ENCODE results near the gene SLC8A1. TPM values are rescaled to one million over a fixed set of nuclear protein-coding genes. Genes with fewer than 3 reads are reported as not detected.

SLC8A1 gene
- polyA plus RNA-seq, 3 donors, result 16.9 to 18.2 (median 18.0) TPM

DNA sequence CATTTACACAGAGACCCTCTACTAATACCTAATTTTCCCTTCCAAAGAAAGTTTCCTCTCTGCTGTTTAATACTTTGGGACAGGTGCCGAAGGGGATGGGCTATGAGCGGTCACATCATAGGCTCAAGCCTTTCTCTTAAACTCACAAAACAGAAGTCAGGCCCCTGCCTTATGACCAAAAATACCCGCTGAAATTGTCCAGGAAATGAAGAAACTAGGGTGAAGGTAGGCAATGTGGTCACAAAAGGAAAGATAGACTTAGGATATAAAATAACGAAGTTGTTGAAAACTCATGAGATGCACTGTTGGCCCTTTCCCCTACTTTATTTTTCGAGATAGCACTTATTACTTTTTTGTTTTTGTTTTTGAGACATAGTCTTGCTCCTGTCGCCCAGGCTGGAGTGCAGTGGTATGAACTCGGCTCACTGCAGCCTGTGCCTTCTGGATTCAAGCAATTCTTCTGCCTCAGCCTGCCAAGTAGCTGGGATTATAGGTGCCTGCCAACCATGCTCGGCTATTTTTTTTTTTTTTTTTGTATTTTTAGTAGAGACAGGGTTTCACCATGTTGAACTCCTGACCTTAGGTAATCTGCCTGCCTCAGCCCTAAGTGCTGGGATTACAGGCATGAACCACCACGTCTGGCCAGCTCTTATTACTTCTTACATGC is 16.3 kb downstream of the SLC8A1 start:
- Histone ChIP-seq H3K27ac (ENCODE audit: low read depth in 1 of 2, low read length in 2 of 2) (peak overlapping the region; percentile 10 to 22), H3K4me3 (replicated peaks in 1 of 3; ENCODE audit: low read depth in 2 of 3, low read length in 3 of 3) (peak overlapping the region in 1 of 3 experiments; percentile 4), H3K4me2 (replicated peaks; ENCODE audit: extremely low read depth, low read length, poor library complexity, severe bottlenecking) (peak overlapping the region; percentile 26), H3K79me2 (ENCODE audit: insufficient read depth, low read length) (peaks cover 99% of the 10 kb centered on the region), H3K4me1 (ENCODE audit: control insufficient read depth in 1 of 2, insufficient read depth in 2 of 2, low read length in 2 of 2) (peaks cover 46 to 47% of the 10 kb centered on the region in 2 donors), H2AFZ (ENCODE audit: insufficient read depth, low read depth, low read length, poor library complexity, severe bottlenecking) (no peak overlapping the region), H3K9me3 (replicated peaks in 1 of 2; ENCODE audit: control insufficient read depth in 1 of 2, insufficient read depth in 1 of 2, low read length in 2 of 2) (no peaks in the 10 kb centered on the region), H4K20me1 (ENCODE audit: insufficient read depth, low read length) (peaks cover 99% of the 10 kb centered on the region), H3K27me3 (ENCODE audit: control insufficient read depth in 2 of 2, insufficient read depth in 2 of 2, low read length in 2 of 2) (no peaks in the 10 kb centered on the region), H3K9ac (ENCODE audit: insufficient read depth, low read length, poor library complexity, severe bottlenecking) (no peak overlapping the region), H3K36me3 (replicated peaks in 1 of 2; ENCODE audit: control insufficient read depth in 1 of 2, insufficient read depth in 2 of 2, low read length in 2 of 2) (peaks cover 0 to 6% of the 10 kb centered on the region in 2 donors)
- 53% methylated on average over 4 of the region's 9 CpGs for WGBS (ENCODE audit: insufficient coverage)
- intact Hi-C loops (cut with micrococcal nuclease), result loop anchor here in 1 of 2 donors (5.0 kb wide), 1 partner anchor 38 kb away; no protein-coding TSS in a partner anchor
- no peaks in the 10 kb centered on the region for H3K27me3 Mint-ChIP-seq (ENCODE audit: low read depth in 3 of 3)
- peaks cover 0 to 2% (median 0%) of the 10 kb centered on the region in 7 donors for H3K9me3 Mint-ChIP-seq
- peaks cover 17 to 21% of the 10 kb centered on the region in 2 donors for H3K36me3 Mint-ChIP-seq
- no peak for DNase-seq
- H3K4me3 Mint-ChIP-seq, result peak overlapping the region in 1 of 2 donors; percentile 72
- TF ChIP-seq, protein P1, sequence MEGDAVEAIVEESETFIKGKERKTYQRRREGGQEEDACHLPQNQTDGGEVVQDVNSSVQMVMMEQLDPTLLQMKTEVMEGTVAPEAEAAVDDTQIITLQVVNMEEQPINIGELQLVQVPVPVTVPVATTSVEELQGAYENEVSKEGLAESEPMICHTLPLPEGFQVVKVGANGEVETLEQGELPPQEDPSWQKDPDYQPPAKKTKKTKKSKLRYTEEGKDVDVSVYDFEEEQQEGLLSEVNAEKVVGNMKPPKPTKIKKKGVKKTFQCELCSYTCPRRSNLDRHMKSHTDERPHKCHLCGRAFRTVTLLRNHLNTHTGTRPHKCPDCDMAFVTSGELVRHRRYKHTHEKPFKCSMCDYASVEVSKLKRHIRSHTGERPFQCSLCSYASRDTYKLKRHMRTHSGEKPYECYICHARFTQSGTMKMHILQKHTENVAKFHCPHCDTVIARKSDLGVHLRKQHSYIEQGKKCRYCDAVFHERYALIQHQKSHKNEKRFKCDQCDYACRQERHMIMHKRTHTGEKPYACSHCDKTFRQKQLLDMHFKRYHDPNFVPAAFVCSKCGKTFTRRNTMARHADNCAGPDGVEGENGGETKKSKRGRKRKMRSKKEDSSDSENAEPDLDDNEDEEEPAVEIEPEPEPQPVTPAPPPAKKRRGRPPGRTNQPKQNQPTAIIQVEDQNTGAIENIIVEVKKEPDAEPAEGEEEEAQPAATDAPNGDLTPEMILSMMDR (IDR thresholded peaks at IDR 0.05), result no peak
- H3K4me1 Mint-ChIP-seq, result peaks cover 67% of the 10 kb centered on the region
- H3K27ac Mint-ChIP-seq, result peak overlapping the region; percentile 6 to 70 (median 24)

DNA sequence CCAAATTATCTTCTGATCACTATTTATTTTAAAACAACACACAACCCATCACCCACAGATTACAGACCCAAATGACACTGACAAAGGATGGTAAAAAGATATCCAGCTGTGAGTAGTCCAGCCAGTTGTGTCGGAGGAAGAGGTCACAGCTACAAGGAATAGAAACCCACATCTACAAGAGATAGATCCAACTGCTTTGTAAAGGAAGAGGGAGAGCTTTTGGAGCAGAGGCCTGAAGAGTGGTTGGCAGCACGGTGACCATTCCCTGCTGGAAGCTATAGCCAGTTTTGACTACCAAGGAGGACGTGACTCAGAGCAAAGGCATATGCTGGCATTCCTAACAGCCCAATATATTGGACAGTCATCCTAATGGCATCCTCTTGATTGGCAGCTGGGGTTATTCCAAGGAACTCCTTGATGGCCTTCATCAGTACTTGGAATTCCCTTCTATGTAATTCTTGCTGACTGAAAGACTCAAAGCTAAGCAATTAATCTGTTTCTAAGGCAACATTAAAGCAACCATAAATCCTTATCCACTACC is 17.1 kb downstream of the SLC8A1 start:
- Histone ChIP-seq H3K4me3 (replicated peaks in 1 of 3; ENCODE audit: low read depth in 2 of 3, low read length in 3 of 3) (no peak overlapping the region), H3K27ac (ENCODE audit: low read depth in 1 of 2, low read length in 2 of 2) (peak overlapping the region in 1 of 2 donors; percentile 22), H3K4me1 (ENCODE audit: control insufficient read depth in 1 of 2, insufficient read depth in 2 of 2, low read length in 2 of 2) (peaks cover 43% of the 10 kb centered on the region in 2 donors), H3K9ac (ENCODE audit: insufficient read depth, low read length, poor library complexity, severe bottlenecking) (no peak overlapping the region), H2AFZ (ENCODE audit: insufficient read depth, low read depth, low read length, poor library complexity, severe bottlenecking) (no peak overlapping the region), H3K27me3 (ENCODE audit: control insufficient read depth in 2 of 2, insufficient read depth in 2 of 2, low read length in 2 of 2) (no peaks in the 10 kb centered on the region), H4K20me1 (ENCODE audit: insufficient read depth, low read length) (peaks cover 99% of the 10 kb centered on the region), H3K79me2 (ENCODE audit: insufficient read depth, low read length) (peaks cover 99% of the 10 kb centered on the region), H3K4me2 (replicated peaks; ENCODE audit: extremely low read depth, low read length, poor library complexity, severe bottlenecking) (no peak overlapping the region), H3K36me3 (replicated peaks in 1 of 2; ENCODE audit: control insufficient read depth in 1 of 2, insufficient read depth in 2 of 2, low read length in 2 of 2) (peaks cover under 1 to 13% of the 10 kb centered on the region in 2 donors), H3K9me3 (replicated peaks in 1 of 2; ENCODE audit: control insufficient read depth in 1 of 2, insufficient read depth in 1 of 2, low read length in 2 of 2) (no peaks in the 10 kb centered on the region)
- TF ChIP-seq, protein P1 (IDR thresholded peaks at IDR 0.05), result no peak
- Mint-ChIP-seq H3K27me3 (ENCODE audit: low read depth in 3 of 3) (no peaks in the 10 kb centered on the region), H3K4me1 (peaks cover 66% of the 10 kb centered on the region), H3K9me3 (peaks cover 0 to 2% (median 0%) of the 10 kb centered on the region in 7 donors), H3K36me3 (peaks cover 20 to 24% of the 10 kb centered on the region in 2 donors), H3K4me3 (no peak overlapping the region), H3K27ac (peak overlapping the region in 2 of 7 donors; percentile 6 to 66)
- intact Hi-C loops (cut with micrococcal nuclease), result loop anchor here in 1 of 2 donors (5.0 kb wide), 1 partner anchor 38 kb away; no protein-coding TSS in a partner anchor
- WGBS (ENCODE audit: insufficient coverage), result no CpG with 5 or more reads among the region's 3 CpGs
- no peak for DNase-seq

Measured in CD14-positive monocyte (primary cell).